Mesodermal cell (in vitro differentiated cells): ENCODE measurements around the gene CHD2.
"Not testable (repeated sequence)": the region's sequence is repeated elsewhere in the genome, so short reads cannot be mapped to it uniquely, and the experiment has no call there.

Experiments
- H3K27ac ChIP-seq: 2 replicates; pipeline ENCODE4 v1.7.0; 2013; ENCODE audit warnings: mild to moderate bottlenecking, low read depth, low read length, moderate library complexity; ENCODE audit not compliant: severe bottlenecking
- H3K36me3 ChIP-seq: 2 replicates; pipeline ENCODE4 v1.7.1; 2013; ENCODE audit warnings: mild to moderate bottlenecking, low read length, moderate library complexity; ENCODE audit not compliant: control insufficient read depth, insufficient read depth
- H3K4me1 ChIP-seq: one replicate; pipeline ENCODE4 v1.7.1; 2013; ENCODE audit warnings: mild to moderate bottlenecking, low read length; ENCODE audit not compliant: insufficient read depth, control insufficient read depth, poor library complexity, severe bottlenecking
- H3K4me3 ChIP-seq: 2 replicates; pipeline ENCODE4 v1.7.0; 2013; ENCODE audit warnings: low read length, control low read depth, mild to moderate bottlenecking; ENCODE audit not compliant: insufficient read depth, poor library complexity, severe bottlenecking; ENCODE audit errors: extremely low read depth
- H3K9me3 ChIP-seq: 2 replicates; pipeline ENCODE4 v1.7.1; 2013; ENCODE audit warnings: mild to moderate bottlenecking, low read length, moderate library complexity; ENCODE audit not compliant: control insufficient read depth
- WGBS, 2 experiments: methylation state at CpG; one replicate each; pipeline ENCODE4 v1.1.5; 2013; ENCODE audit warnings: missing lambda C conversion rate in 2 of 2; ENCODE audit not compliant: insufficient coverage in 2 of 2; 5-methylcytosine and 5-hydroxymethylcytosine counted together

Gene CHD2

DNA sequence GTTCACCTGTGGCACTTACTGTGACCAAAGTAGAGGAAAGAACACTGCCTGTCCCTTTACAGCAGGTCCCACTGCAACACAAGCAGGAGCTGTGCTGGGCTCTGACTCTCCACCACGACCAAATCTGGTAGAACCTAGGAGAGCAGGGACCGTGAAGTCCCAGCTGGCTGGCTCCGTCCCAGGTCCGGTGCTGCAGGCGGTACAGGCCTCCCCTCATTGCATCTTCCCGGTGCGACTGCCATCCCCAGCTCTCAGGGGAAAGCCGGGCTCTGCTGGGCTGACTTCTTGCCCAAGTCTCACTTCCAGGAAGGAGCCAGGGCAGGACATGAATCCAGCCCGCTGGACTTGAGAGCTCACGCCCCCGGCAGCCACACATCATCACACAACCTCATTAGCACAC is 155.1 kb downstream of the CHD2 start:
- 90 to 96% methylated on average over 7 to 11 of the region's 11 CpGs for WGBS, 2 experiments
- Histone ChIP-seq H3K36me3 (no peaks in the 10 kb centered on the region), H3K4me3 (no peak overlapping the region), H3K4me1 (no peaks in the 10 kb centered on the region), H3K27ac (no peak overlapping the region), H3K9me3 (no peaks in the 10 kb centered on the region)

GRCh38 chr15:93056836-93057235 is 156.7 kb downstream of the CHD2 start:
- H3K4me1 ChIP-seq, result no peaks in the 10 kb centered on the region
- no peak overlapping the region for H3K27ac ChIP-seq
- whole genome bisulfite sequencing, 2 experiments, result 72 to 96% methylated on average over 3 of the region's 7 CpGs

DNA sequence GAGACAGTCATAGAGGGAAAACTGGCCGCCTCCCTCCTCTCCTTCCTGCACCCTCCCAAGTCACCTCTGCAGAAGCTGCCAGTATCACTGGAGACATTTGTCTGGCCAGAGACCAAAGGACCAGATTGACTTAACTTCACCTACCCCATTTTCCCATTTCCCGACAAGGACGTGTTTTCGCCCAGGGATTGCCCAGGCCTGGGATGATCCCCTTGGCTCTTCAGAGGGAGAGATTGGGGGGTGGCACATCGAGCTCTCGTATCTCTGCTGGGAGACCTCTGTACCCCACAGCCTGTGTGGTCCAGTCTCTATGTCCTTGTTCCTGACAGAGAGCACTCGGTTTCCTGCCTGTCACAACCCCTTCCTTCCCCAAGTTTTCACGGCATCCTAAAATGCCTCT is 157.5 kb downstream of the CHD2 start:
- no peak overlapping the region for H3K27ac ChIP-seq
- H3K4me3 ChIP-seq, result no peak overlapping the region
- H3K4me1 ChIP-seq, result peaks cover 2% of the 10 kb centered on the region
- H3K36me3 ChIP-seq, result no peaks in the 10 kb centered on the region
- no peaks in the 10 kb centered on the region for H3K9me3 ChIP-seq
- WGBS, 2 experiments, result 89 to 94% methylated on average over 5 to 6 of the region's 8 CpGs

More at GRCh38 chr15:93056836-93057235, 156.7 kb downstream of the CHD2 start:
- no peaks in the 10 kb centered on the region for H3K9me3 ChIP-seq
- no peak overlapping the region for H3K4me3 ChIP-seq
- H3K36me3 ChIP-seq, result no peaks in the 10 kb centered on the region

GRCh38 chr15:93058128-93058527 is 158.0 kb downstream of the CHD2 start:
- H3K4me1 ChIP-seq, result peaks cover 4% of the 10 kb centered on the region
- no peak overlapping the region for H3K4me3 ChIP-seq
- H3K27ac ChIP-seq, result no peak overlapping the region
- H3K36me3 ChIP-seq, result no peaks in the 10 kb centered on the region
- H3K9me3 ChIP-seq, result no peaks in the 10 kb centered on the region
- 85 to 94% methylated on average over 5 to 8 of the region's 8 CpGs for WGBS, 2 experiments

- H3K36me3 ChIP-seq, result no peaks in the 10 kb centered on the region
- H3K9me3 ChIP-seq, result no peaks in the 10 kb centered on the region
- no peak overlapping the region for H3K27ac ChIP-seq
- peaks cover 4% of the 10 kb centered on the region for H3K4me1 ChIP-seq
- whole genome bisulfite sequencing, 2 experiments, result 76 to 80% methylated on average over 18 of the region's 18 CpGs
- no peak overlapping the region for H3K4me3 ChIP-seq
Observed at GRCh38 chr15:93058904-93059427, 158.8 kb downstream of the CHD2 start.

DNA sequence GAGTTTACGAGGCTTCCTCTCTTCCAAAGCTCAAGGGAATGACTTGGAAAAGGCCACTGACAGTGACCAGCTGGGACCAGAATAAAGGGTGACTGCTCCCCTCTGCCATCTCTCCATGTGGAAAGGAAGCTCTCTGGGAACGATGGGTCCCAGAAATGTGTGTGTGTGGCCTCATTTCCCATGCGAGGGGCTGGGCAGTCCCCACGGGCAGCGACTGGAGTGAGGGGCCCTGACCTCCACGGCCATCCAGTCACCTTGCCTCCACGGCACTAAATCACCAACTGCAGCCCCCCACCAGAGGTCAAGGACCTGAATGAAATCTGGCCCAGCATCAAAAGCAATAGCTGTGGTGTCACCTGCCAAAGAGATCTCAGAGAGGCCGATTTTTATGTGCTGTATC is 159.3 kb downstream of the CHD2 start:
- Histone ChIP-seq H3K4me1 (peaks cover 4% of the 10 kb centered on the region), H3K4me3 (no peak overlapping the region), H3K36me3 (no peaks in the 10 kb centered on the region), H3K9me3 (no peaks in the 10 kb centered on the region), H3K27ac (no peak overlapping the region)
- WGBS, 2 experiments, result 82 to 100% methylated on average over 1 to 6 of the region's 8 CpGs

DNA sequence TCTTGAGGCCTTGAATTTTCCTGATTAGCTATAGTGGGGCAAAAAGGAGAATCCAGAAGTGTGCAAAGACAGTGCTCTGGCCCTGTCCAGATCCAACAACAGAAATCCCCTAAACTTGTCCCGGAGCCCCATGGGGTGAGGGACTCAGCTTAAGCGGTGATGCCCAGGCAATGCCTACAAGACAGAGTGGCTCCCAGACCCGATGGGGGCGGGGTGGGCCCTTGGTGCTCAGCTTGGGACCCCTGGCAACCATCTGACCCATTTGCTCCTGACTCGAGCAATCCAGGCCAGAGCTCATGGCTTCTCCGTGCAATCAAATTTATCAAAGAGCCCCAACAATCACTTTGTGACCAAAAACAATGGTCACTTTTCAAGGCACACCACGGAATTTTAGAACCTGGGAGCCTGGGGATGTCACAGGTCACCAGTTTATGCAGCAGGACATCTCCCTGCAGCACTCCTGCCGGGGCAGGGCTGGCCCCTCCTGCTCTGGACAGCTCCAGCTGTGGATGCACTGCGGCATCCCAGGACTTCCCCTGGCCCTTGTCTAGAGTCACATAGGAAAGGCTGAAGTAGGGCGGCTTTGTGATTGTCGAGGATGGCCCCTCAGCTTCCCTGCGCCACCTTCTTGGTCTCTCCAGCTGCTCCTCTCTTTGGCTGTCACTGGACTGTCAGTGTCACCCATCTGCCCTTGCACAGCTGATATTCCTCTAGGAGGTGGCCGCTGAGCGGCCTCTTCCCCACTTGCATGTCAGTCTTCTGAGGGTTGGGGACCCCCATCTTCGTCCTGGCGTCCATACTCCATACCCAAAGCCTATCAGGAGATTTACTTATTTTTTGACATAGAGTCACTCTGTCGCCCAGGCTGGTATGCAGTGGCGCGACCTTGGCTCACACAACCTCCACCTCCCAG is 160.5 kb downstream of the CHD2 start:
- H3K4me3 ChIP-seq, result no peak overlapping the region
- H3K36me3 ChIP-seq, result no peaks in the 10 kb centered on the region
- no peaks in the 10 kb centered on the region for H3K9me3 ChIP-seq
- 71 to 79% methylated on average over 17 to 18 of the region's 19 CpGs for WGBS, 2 experiments
- H3K4me1 ChIP-seq, result peaks cover 4% of the 10 kb centered on the region
- H3K27ac ChIP-seq, result no peak overlapping the region

DNA sequence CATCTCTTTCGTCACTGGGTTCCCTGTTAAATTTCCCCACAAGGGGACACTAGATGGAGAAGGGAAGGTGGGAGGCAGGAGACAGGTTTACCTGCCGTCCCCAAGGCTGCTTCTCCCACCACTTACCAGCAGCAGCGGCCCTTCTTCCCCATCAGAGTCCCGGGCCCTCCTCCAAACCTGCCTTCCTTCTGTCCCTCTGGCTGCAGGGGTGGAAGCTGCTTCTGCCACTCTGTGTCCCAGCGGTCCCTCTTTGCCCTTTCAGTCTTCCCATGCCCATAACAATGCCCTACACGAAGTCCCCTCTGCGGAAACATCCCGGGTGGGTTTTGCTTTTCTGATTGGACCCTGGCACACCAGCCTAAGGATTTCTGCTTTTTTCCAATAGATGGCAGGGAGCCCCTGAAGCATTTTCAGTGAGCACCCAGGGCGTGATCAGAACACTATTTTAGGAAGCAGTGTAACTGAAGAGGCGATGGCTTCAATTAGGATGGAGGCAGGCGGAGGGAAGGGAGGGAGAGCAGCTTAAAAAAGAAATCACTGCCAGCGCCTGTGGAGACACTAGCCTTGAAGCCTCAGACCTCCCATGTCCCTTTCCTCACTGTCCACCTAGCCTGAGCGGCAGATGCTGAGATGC is 162.6 kb downstream of the CHD2 start:
- H3K36me3 ChIP-seq, H3K27ac ChIP-seq, H3K4me3 ChIP-seq, H3K9me3 ChIP-seq, H3K4me1 ChIP-seq: not testable (repeated sequence)
- 38 to 51% methylated on average over 5 to 6 of the region's 13 CpGs for WGBS, 2 experiments

DNA sequence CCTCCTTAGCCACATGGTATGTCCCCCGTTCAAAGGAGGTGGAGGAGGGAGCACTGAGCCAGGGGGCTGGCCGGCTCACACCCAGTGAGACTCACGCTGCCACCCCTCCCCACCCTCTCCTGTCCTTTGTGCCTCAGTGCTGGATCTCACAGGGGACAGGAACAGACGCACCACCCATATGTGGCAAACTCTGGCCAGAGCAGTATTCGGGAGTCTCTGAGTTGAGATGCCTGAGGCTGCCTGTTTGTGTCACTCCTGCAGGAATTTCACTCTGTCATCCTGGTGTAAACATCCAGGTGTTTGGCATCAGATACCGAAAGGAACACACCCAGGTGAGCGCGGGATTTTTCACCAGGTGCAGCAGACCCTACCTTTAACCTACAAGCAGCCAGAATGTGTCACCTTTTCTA is 163.1 kb downstream of the CHD2 start:
- Histone ChIP-seq H3K9me3 (no peaks in the 10 kb centered on the region), H3K27ac (no peak overlapping the region), H3K4me3 (no peak overlapping the region), H3K36me3 (no peaks in the 10 kb centered on the region), H3K4me1 (peaks cover 4% of the 10 kb centered on the region)
- 70 to 82% methylated on average over 5 of the region's 8 CpGs for WGBS, 2 experiments

DNA sequence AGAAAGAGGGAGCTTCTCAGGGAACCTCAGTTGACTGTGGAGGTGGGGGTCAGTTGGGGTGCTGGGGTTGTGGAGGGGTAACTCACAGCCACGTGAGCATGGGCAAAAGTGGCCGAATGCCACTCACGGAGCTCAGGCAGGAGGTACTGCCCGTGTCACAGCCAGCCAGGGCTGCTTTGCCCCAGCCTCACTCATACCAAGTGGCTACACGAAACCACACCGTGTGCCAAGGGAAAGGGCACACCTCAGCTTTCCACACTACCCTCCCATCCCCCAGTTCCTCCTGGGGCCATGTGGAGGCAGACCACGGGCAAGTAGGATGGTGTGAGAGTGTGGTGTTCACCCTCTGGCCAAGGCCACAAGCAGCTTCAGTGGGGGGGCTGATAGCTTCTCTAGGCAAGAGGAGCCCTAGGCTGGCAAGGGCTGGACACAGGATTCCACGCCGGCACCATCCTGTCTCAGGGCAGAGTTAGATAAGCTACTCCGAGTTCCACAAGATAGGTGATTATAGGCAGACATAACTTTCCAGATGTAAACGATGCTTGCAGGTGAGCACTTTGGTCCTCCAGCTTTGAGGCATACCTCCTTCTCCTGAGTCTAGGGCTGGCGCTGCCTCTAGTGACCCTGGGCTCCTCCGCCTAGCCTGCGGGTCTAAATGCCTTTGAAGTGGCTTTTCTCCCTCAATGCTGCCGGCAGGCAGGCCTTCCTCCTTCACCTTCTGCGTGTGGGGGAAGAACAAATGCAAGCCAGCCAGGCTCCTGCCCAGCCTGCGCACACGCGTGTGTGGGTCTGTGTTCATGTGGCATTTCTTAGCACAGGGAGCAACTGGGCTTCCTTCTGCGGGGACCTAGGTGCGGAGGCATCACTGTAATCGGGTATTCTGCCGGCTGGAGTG is 163.9 kb downstream of the CHD2 start:
- no peaks in the 10 kb centered on the region for H3K9me3 ChIP-seq
- no peak overlapping the region for H3K4me3 ChIP-seq
- no peak overlapping the region for H3K27ac ChIP-seq
- peaks cover 4% of the 10 kb centered on the region for H3K4me1 ChIP-seq
- H3K36me3 ChIP-seq, result no peaks in the 10 kb centered on the region
- WGBS, 2 experiments, result 94 to 95% methylated on average over 9 to 15 of the region's 23 CpGs
